HG03558 (cell line): ENCODE measurements around the gene CMTM4.

ENCODE experiments used
- ATAC-seq: cut with Tn5 transposase; IDR thresholded peaks from one replicate; pipeline ENCODE4 v1.9.1; 2021; ENCODE audit warnings: moderate number of reproducible peaks; ENCODE audit not compliant: unreplicated experiment; ENCODE audit errors: extremely low read depth

CMTM4 gene

GRCh38 chr16:66696669-66697630, at the start of gene CMTM4:
Gene CMTM4, minus strand, starts transcription at chr16:66696743. Its CDS starts 218 bp downstream, at chr16:66696525.
- ATAC-seq = peak; percentile 69

DNA sequence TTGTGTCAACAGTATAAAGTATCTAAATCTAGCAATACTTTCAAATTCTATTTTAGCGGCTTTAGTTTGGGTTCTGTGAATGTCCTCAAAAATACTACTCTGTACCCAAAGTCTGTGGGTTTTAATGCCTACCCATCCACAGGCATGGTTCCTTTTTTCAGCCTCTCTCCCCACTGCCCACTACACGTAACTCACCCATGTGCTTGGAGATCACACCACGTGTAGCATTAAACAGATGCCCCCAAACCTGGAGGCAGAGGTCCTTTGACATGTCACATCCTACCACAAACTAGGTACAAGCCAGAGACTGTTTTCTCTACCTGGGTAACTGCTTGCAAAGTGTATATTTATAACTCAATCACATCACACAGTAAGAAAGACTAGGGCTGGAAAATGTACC, 49.5 kb upstream of the CMTM4 start:
- no peak for ATAC-seq

GRCh38 chr16:66741950-66742808, 45.6 kb upstream of the CMTM4 start:
- no peak for ATAC-seq

DNA sequence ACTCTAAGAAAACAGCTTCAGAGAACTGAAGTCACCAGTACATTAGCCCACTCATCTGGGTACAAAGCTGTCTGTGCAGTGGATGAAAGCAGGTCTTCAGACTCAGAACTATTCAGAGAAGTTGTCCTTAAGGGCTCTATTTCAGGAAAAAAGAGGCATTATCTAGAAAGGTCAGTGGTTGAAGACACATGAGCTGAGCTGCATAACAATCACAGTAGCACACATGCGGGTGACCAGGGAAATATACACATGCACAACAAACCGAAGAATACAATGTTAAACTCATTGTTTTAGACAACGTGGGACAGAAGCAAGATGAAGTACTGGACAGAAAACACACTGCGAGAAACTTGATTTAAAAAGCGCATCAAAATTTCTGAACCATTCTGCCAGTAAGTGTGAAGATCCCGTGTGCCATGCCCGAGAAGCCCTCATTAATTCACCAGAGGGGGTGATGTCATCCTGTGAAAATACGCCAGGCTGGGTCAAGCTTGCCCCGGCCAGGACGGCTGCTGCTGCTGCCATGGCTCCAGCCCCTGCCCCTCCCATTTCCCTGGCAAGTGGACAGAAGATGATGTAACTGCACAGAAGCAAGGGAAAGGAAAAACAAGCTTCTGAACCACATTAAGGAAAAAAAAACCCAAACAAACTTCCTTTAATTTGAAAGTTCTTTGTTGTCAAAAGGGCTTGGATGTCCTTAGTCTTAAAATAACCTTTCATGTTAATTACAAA, 44.8 kb upstream of the CMTM4 start:
- ATAC-seq = no peak

DNA sequence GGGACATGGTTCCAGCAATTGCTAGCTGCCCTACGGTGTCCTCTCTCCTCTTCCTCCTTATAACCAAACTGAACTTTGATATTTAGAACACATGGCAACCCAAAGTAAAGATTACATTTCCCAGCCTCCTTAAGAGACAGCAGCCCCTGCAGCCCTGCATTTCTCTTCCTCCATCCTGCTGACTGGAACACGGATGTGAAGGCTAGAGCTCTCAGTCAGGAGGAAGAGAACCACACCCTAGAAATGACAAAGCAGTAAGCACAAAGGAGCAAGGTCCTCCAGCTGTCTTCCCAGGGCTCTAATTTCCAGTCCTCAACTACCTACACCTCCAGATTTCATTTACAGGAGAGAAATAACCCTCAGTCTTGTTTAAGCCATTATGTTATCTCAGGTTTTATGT, 44.0 kb upstream of the CMTM4 start:
- no peak for ATAC-seq

- ATAC-seq = no peak
Observed at GRCh38 chr16:66740010-66740409, 43.5 kb upstream of the CMTM4 start.

- no peak for ATAC-seq
Observed at GRCh38 chr16:66735891-66736290, 39.3 kb upstream of the CMTM4 start.

DNA sequence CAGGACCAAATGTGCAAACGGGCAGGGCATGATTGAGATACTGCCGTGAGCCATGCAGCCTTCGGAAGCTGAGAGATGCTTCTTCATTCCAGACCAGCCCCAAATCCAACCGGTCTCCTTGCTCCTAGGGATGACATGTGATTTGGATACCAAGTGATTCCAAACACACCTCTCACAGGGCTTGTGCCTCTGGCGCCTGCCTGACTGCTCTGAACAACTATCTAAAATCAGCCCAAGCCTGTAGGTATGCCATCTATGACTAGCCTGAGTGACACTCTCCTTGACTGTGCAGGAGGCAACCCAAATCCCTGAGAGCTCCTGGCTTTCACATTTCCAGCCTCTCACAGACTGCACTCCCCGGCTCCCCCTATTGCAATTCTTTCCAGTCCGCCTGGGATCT, 34.6 kb upstream of the CMTM4 start:
- ATAC-seq = no peak

DNA sequence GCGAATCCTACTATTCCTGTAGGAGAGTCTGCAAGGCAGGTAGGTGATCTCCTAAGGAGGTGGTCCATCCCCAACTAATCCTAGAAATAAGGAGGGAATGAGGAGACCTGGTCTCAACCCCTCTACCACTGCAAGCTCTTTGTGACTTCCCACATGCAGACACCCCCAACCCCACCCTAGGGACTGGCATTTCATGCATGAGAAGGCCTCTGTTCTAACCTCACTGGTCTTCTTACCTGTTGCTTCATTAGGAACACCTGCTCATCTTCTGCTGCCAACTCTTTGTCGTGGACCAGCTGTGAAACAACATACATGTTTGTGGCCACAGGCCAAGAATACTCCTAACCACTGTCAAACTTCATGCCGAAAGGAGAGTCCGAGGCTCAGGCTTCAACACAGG, 32.3 kb upstream of the CMTM4 start:
- ATAC-seq = no peak

GRCh38 chr16:66728117-66728787, 31.7 kb upstream of the CMTM4 start:
- ATAC-seq = no peak

DNA sequence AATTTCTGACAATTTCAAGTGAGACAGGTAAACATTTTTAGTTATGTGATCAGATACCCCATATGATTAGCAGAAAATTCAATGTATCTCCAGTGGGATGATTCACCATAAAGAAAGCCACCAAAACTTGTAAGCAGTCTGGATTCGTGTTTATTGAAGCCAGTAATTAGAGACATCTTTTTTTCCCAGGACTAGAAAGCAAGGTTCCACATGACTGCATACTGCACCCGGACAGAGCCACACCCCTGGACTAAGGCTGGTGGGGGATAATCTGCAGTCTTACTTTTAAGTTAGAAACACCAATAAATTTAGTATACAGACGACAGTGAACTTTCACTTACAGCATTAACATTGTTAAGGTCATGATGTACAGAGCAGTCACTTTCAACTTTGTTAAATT, 24.2 kb upstream of the CMTM4 start:
- ATAC-seq = no peak

DNA sequence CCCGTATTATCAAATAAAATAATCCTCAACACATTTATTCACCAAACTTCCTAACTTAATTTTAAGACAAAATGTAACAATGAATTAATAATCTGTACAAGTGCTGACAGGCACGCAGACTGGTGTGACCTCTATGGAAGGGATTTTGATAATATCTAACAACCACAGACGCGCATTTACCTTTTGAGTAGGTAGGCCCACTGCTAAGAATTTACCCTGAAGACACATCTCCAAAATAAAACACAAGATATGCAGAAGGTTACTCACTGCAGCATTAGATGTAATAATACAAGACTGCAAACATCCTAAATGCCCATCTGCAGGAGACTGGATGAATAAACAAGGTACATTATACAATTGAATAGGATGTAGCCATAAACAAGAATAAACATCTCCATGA, 22.7 kb upstream of the CMTM4 start:
- no peak for ATAC-seq

DNA sequence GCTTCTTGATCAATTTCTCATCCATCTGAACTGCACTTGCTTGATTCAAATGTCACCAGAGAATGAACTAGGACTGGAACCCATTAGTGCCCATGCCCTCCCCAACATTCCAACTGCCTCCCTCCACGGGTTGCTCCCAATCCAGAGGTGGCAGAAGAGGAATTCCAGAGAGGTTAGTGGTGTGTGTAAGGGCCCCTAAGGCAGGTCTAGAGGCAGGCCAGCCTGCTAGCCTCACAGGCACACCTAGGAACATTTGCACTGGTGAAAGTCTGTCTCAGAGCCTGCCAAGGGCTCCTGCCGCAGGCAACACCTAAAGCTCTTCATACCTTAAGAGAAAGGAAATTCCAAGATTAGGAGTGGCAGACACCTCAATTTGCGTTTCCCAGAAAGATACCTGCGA, 21.2 kb upstream of the CMTM4 start:
- no peak for ATAC-seq

DNA sequence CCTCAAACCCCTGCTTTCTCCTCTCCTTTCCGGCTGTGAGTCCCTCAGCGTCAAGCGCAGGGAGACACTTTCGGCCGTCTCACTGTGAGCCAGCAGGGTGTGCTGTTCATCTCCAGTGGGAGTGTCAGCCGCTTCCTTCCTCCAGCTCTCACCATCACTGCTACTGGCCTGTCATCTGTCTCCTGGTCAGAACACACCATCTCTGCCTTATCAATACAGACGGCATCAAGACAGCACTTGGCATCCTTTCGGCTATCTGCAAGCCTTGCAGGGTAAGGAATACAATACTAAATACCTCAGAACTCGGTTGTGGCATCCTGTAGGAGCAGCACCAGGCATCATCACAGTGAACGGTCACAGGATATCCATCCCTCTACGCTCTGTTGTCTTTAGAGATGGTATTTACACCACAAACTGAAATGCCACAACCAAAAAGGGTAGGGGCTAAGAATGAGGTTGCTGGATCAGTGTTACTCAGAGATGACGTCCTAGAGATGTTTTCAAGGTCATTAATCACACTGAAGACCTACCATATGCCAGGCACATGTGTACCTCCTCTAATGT, 20.7 kb upstream of the CMTM4 start:
- ATAC-seq = no peak

DNA sequence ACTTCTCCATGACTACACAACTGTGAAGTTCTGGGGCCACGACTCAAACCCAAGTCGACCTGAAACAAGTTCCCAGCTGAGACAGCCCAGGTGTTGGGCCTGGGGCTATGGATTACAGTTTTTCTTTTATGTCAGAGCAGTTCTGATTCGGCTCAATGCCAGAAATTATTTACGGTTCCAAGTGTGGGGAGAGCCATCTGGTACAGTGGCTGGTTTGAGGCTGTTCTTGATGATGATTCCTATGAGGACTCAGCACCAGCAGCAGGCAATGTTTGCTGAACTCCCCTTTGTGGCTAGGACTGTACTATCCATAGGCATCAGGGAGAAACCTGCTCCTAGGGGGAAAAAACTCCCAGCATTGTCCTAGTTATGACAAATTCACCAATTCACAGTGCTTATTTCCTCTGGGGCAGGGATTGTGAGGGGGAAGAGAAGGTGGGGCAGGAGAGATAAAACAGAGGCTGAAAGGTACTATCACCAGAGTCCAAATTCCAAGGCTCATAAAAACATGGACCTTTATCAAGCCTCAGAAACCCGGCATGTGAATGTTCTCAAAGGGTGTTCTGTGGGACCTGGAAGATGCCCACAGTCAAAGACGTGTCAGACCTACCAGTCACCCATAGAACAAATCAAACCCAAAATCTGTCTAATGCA, 18.2 kb upstream of the CMTM4 start:
- ATAC-seq = no peak

- ATAC-seq = no peak
Observed at GRCh38 chr16:66714062-66714461, 17.5 kb upstream of the CMTM4 start.

- ATAC-seq = no peak
Observed at GRCh38 chr16:66713076-66713475, 16.5 kb upstream of the CMTM4 start.

GRCh38 chr16:66712512-66712911, 16.0 kb upstream of the CMTM4 start:
- no peak for ATAC-seq

GRCh38 chr16:66711581-66711980, 15.0 kb upstream of the CMTM4 start:
- no peak for ATAC-seq
